OCI-LY3 (cell line): Measurements from ENCODE around the gene MFRP.

Source experiments
- H2AFZ ChIP-seq: fragments of 200-600, 300-600 bp; shearing (Covaris generic); 2 replicates; pipeline ENCODE4 v1.6.0; 2014; ENCODE audit warnings: antibody characterized with exemption, low read depth, low read length
- H3K27ac ChIP-seq: fragments of 200-600, 300-600 bp; sonication (generic); 2 replicates; pipeline ENCODE4 v1.5.1; 2014; ENCODE audit warnings: mild to moderate bottlenecking, low read length, moderate library complexity, mixed read lengths
- H3K27me3 ChIP-seq: fragments of 200-600, 300-600 bp; sonication (generic); 2 replicates; pipeline ENCODE4 v1.6.1; 2014; ENCODE audit warnings: low read depth, low read length, mixed read lengths
- H3K36me3 ChIP-seq: fragments of 200-600, 300-600 bp; sonication (generic); replicated peaks from 2 replicates; pipeline ENCODE3; 2014; ENCODE audit warnings: low read depth, low read length, mixed read lengths
- H3K4me1 ChIP-seq: fragments of 300-600, 200-600 bp; sonication (generic); 2 replicates; pipeline ENCODE4 v1.6.1; 2014; ENCODE audit warnings: low read length, mixed read lengths
- H3K4me2 ChIP-seq: fragments of 200-600, 300-600 bp; sonication (generic); 2 replicates; pipeline ENCODE4 v1.6.1; 2014; ENCODE audit warnings: low read length, mixed read lengths
- H3K4me3 ChIP-seq: fragments of 300-600, 200-600 bp; sonication (generic); 2 replicates; pipeline ENCODE4 v1.5.1; 2014; ENCODE audit warnings: antibody characterized with exemption, mild to moderate bottlenecking, low read length, moderate library complexity
- H3K79me2 ChIP-seq: fragments of 300-600, 200-600 bp; shearing (Covaris generic); 2 replicates; pipeline ENCODE4 v1.6.1; 2014; ENCODE audit warnings: mild to moderate bottlenecking, low read length, mixed read lengths
- H3K9ac ChIP-seq: fragments of 300-600, 200-600 bp; shearing (Covaris generic); 2 replicates; pipeline ENCODE4 v1.6.0; 2014; ENCODE audit warnings: mild to moderate bottlenecking, low read length, moderate library complexity
- H3K9me3 ChIP-seq: fragments of 200-600, 300-600 bp; shearing (Covaris generic); 2 replicates; pipeline ENCODE4 v1.6.1; 2014; ENCODE audit warnings: low read length, mixed read lengths; ENCODE audit not compliant: insufficient read depth
- H4K20me1 ChIP-seq: fragments of 200-600, 300-600 bp; sonication (generic); 2 replicates; pipeline ENCODE4 v1.6.1; 2016; ENCODE audit warnings: low read length, mixed read lengths; ENCODE audit not compliant: insufficient read depth
- EZH2phosphoT487 ChIP-seq: fragments of 200-600 bp; shearing (Covaris generic); IDR thresholded peaks from 2 replicates; pipeline ENCODE4 v1.6.1; 2018; ENCODE audit warnings: antibody characterized with exemption, mixed run types, low read depth
- TF ChIP-seq, protein P1 (sequence below): fragments of 200-600, 300-600 bp; sonication (generic); IDR thresholded peaks from 2 replicates; pipeline ENCODE4 v1.5.1; 2014; ENCODE audit warnings: antibody characterized with exemption, low read length, low read depth

MFRP gene

GRCh38 chr11:119346605-119347004 lies at the start of gene MFRP:
Gene MFRP (minus strand): TSS chr11:119346705. CDS start chr11:119346513, 192 bp downstream.
- peaks cover 14% of the 10 kb centered on the region for H3K27me3 ChIP-seq
- no peak within 1 kb of the TSS for H3K9ac ChIP-seq
- H3K79me2 ChIP-seq, result no peaks in the 10 kb centered on the region
- no peak within 1 kb of the TSS for H3K4me3 ChIP-seq
- H2AFZ ChIP-seq, result no peak within 1 kb of the TSS
- H4K20me1 ChIP-seq, result no peaks in the 10 kb centered on the region
- H3K27ac ChIP-seq, result no peak within 1 kb of the TSS
- H3K4me2 ChIP-seq, result no peak within 1 kb of the TSS
- H3K4me1 ChIP-seq, result no peaks in the 10 kb centered on the region
- H3K36me3 ChIP-seq, result no peaks in the 10 kb centered on the region
- no peaks in the 10 kb centered on the region for H3K9me3 ChIP-seq
- TF ChIP-seq EZH2phosphoT487, result no peak
- TF ChIP-seq, protein P1, sequence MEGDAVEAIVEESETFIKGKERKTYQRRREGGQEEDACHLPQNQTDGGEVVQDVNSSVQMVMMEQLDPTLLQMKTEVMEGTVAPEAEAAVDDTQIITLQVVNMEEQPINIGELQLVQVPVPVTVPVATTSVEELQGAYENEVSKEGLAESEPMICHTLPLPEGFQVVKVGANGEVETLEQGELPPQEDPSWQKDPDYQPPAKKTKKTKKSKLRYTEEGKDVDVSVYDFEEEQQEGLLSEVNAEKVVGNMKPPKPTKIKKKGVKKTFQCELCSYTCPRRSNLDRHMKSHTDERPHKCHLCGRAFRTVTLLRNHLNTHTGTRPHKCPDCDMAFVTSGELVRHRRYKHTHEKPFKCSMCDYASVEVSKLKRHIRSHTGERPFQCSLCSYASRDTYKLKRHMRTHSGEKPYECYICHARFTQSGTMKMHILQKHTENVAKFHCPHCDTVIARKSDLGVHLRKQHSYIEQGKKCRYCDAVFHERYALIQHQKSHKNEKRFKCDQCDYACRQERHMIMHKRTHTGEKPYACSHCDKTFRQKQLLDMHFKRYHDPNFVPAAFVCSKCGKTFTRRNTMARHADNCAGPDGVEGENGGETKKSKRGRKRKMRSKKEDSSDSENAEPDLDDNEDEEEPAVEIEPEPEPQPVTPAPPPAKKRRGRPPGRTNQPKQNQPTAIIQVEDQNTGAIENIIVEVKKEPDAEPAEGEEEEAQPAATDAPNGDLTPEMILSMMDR, result no peak

DNA sequence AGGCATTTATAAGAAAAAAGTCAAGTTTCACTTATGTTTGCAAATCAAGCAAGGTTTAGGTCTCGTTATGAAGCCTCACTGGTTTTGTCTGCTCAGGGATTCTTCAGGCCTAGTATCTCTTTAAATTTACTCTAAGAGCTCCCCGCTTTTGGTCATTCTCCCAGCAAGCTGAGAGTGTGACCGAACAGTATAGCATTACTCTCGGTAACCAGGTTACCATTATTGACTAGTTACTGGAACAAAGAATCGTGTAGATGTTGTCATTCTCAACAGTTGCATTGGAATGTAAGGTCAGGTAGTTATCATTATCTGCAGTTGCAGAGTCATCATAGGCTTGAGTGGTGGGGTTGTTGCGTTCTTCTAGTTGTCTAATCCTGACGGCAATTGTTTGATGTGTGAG lies 44.8 kb upstream of the MFRP start:
- H3K79me2 ChIP-seq, result no peaks in the 10 kb centered on the region
- H2AFZ ChIP-seq, result no peak overlapping the region
- H3K4me2 ChIP-seq, result no peak overlapping the region
- no peak overlapping the region for H3K27ac ChIP-seq
- no peak overlapping the region for H3K9ac ChIP-seq
- H3K36me3 ChIP-seq, result no peaks in the 10 kb centered on the region
- no peaks in the 10 kb centered on the region for H4K20me1 ChIP-seq
- no peak overlapping the region for H3K4me3 ChIP-seq
- no peaks in the 10 kb centered on the region for H3K4me1 ChIP-seq
- no peaks in the 10 kb centered on the region for H3K9me3 ChIP-seq
- TF ChIP-seq, protein P1, result no peak
- no peak for TF ChIP-seq EZH2phosphoT487
- H3K27me3 ChIP-seq, result no peaks in the 10 kb centered on the region

DNA sequence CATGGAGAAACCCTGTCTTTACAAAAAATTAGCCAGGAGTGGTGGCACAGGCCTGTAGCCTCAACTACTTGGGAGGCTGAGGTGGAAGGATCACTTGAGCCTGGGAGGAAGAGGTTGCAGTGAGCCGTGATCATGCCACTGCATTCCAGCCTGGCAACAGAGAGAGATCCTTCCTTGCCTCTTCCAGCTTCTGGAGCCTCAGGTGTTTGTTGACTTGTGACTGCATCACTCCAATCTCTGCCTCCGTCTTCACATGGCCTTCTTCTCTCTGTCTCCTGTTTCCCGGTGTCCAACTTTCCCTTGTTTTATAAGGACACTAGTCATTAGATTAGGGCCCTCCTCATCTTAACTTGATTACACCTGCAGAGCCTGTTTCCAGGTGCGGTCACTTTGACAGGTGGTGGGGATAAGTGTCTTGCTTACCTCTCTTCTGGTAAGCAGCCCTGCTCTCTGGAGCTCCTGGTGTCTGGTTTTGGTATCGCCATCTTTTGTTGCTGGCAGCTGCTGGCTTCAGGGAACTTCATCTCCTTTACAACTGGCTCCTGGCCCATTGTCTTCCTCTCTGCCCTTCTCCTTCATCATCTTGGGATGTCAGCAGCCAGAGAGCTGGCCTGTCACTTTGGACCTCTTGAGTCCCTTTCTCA lies 43.2 kb upstream of the MFRP start:
- H3K4me3 ChIP-seq, result no peak overlapping the region
- no peaks in the 10 kb centered on the region for H3K4me1 ChIP-seq
- no peak overlapping the region for H2AFZ ChIP-seq
- no peaks in the 10 kb centered on the region for H3K36me3 ChIP-seq
- no peaks in the 10 kb centered on the region for H3K9me3 ChIP-seq
- no peak for TF ChIP-seq EZH2phosphoT487
- TF ChIP-seq, protein P1, result peak; percentile 17; the same call in 1 of the 2 replicates
- no peaks in the 10 kb centered on the region for H3K27me3 ChIP-seq
- no peaks in the 10 kb centered on the region for H3K79me2 ChIP-seq
- H3K9ac ChIP-seq, result no peak overlapping the region
- H3K27ac ChIP-seq, result no peak overlapping the region
- no peak overlapping the region for H3K4me2 ChIP-seq
- H4K20me1 ChIP-seq, result no peaks in the 10 kb centered on the region

GRCh38 chr11:119388103-119388502 lies 41.6 kb upstream of the MFRP start:
- Histone ChIP-seq H4K20me1 (no peaks in the 10 kb centered on the region), H3K27me3 (no peaks in the 10 kb centered on the region), H3K36me3 (no peaks in the 10 kb centered on the region), H3K27ac (no peak overlapping the region), H2AFZ (no peak overlapping the region), H3K79me2 (no peaks in the 10 kb centered on the region), H3K4me2 (no peak overlapping the region), H3K4me1 (no peaks in the 10 kb centered on the region), H3K9ac (no peak overlapping the region), H3K9me3 (no peaks in the 10 kb centered on the region), H3K4me3 (no peak overlapping the region)
- TF ChIP-seq, protein P1, result no peak
- no peak for TF ChIP-seq EZH2phosphoT487
